ENCODE results near the gene DSCAM.

DNA sequence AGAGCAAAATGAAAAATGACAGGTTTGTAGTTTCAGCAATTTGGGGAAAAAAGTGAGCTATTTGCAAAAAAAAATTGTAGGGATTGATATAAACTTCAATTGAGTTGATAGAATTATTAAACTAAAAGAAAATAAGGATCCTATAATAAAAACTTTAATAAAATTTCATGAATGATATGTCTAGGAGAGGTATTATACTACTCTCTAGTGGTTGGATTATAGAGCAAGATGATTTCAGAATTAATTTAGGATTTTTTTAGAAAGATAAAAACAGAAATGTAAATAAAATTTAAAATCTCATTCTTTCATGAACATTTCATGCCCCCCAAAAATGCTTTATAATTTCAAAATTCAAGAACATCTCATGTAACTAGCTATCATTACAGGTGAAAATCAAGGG, 430.4 kb downstream of the DSCAM start:
- TF ChIP-seq, protein P1, sequence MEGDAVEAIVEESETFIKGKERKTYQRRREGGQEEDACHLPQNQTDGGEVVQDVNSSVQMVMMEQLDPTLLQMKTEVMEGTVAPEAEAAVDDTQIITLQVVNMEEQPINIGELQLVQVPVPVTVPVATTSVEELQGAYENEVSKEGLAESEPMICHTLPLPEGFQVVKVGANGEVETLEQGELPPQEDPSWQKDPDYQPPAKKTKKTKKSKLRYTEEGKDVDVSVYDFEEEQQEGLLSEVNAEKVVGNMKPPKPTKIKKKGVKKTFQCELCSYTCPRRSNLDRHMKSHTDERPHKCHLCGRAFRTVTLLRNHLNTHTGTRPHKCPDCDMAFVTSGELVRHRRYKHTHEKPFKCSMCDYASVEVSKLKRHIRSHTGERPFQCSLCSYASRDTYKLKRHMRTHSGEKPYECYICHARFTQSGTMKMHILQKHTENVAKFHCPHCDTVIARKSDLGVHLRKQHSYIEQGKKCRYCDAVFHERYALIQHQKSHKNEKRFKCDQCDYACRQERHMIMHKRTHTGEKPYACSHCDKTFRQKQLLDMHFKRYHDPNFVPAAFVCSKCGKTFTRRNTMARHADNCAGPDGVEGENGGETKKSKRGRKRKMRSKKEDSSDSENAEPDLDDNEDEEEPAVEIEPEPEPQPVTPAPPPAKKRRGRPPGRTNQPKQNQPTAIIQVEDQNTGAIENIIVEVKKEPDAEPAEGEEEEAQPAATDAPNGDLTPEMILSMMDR (IDR thresholded peaks at IDR 0.05) = no peak
- no peak for TF ChIP-seq POLR2A (IDR thresholded peaks at IDR 0.05)
